ENCODE measurements around the gene PDE4A. TPM values are rescaled to one million over a fixed set of nuclear protein-coding genes. Genes with fewer than 3 reads are reported as not detected.
A peak's percentile ranks its signal among the peaks of the same experiment; 100 is the strongest.
"Not testable (repeated sequence)": the region's sequence is repeated elsewhere in the genome, so short reads cannot be mapped to it uniquely, and the experiment has no call there.

PDE4A gene
- total and polyA plus RNA-seq, 7 donors = 4.1 to 29.0 (median 14.4) TPM

DNA sequence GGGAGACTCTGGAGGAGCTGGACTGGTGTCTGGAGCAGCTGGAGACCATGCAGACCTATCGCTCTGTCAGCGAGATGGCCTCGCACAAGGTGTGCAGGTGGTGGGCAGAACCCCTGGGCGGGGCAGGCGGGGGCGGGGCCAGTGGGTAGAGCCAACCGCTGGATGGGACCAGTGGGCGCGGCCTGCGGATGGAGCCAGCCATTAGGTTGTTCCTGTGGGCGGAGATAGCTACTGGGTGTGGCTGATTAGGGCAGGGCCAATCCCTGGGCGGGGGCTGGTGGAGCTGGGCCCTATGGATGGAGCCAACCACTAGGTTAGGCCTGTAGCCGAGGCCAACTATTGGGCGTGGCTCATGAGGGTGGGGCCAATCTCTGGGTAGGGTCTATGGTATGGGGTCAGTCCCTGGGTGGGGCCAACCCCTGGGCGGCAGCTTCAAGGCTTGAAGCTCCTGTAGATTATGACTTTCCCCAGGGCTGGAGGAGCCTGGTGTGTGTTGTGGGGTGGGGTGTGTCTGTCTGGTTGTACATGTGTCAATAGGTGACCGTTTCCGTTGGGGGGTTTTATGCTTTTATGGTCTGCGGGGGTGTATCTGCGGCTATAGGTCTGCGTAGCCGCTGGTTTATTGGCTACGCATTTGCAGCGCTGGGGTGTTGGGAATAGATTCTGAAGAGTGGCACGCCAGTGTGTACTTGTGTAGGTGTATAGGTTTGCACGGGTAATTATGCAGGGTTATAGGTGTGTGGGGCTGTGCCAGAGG is 30.7 kb downstream of the PDE4A start:
- WGBS, 3 donors = 77 to 87% (median 83%) methylated on average over 24 to 25 of the region's 25 CpGs
- peak in 2 of 4 donors; percentile 26 to 35 for ATAC-seq
- intact Hi-C loops (cut with DNase I) = no loop called here
- Histone ChIP-seq H3K4me3 (no peak overlapping the region), H3K27me3 (ENCODE audit: insufficient read depth in 3 of 3, low read length in 2 of 3) (no peaks in the 10 kb centered on the region), H3K4me1 (no peaks in the 10 kb centered on the region), H3K27ac (no peak overlapping the region), H3K9me3 (no peaks in the 10 kb centered on the region), H3K36me3 (ENCODE audit: insufficient read depth in 1 of 2, low read depth in 1 of 2) (peaks cover 0 to 59% of the 10 kb centered on the region in 2 donors)
- no peak for DNase-seq
- TF ChIP-seq, protein P1, sequence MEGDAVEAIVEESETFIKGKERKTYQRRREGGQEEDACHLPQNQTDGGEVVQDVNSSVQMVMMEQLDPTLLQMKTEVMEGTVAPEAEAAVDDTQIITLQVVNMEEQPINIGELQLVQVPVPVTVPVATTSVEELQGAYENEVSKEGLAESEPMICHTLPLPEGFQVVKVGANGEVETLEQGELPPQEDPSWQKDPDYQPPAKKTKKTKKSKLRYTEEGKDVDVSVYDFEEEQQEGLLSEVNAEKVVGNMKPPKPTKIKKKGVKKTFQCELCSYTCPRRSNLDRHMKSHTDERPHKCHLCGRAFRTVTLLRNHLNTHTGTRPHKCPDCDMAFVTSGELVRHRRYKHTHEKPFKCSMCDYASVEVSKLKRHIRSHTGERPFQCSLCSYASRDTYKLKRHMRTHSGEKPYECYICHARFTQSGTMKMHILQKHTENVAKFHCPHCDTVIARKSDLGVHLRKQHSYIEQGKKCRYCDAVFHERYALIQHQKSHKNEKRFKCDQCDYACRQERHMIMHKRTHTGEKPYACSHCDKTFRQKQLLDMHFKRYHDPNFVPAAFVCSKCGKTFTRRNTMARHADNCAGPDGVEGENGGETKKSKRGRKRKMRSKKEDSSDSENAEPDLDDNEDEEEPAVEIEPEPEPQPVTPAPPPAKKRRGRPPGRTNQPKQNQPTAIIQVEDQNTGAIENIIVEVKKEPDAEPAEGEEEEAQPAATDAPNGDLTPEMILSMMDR (IDR thresholded peaks at IDR 0.05) = no peak

DNA sequence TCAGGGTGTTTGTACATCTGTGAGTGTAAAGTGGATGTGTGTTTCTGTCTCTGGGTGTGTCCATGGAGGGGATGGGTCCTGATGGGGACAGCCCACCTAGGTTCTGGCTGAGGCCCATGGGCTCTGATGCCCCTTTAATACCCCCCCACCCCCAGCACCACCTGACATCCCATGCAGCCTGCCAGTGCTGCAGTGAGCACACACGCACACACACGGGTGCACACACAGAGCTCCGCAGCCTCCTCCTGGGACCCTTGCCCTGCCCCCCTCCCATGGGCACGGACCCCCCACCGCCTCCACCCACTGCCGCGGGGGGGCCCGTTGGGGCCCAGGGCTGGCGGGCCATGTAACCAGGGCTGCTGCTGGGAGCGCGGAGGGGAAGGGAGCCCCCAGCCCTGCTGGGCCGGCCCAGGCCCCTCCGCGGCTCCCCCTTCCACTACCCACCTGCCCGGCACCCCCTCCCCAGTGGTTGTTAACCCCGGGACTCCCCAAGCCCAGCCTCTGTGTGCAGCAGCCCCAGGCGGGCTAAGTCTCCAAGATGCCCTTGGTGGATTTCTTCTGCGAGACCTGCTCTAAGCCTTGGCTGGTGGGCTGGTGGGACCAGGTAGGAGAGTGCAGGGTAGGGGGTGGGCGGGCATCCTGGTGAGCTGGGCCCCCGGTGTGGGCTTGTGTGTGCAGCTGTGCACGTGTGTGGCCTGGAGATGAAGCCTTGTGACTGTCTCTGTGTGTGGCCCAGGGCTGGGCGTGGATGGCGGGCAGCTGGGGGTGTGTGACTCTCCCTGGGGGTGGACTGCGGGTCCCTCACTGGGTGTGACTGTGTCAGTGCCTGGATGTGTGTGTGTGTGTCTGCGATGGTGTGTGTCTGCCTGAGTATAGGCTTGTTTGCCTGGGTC is 32.6 kb downstream of the PDE4A start:
- intact Hi-C loops (cut with DNase I) = no loop called here
- DNase-seq (no peak), ATAC-seq (no peak)
- no peaks in the 10 kb centered on the region for H3K4me1 ChIP-seq
- WGBS, 3 donors = 55 to 59% (median 56%) methylated on average over 22 to 25 of the region's 25 CpGs
- no peak overlapping the region for H3K4me3 ChIP-seq
- TF ChIP-seq, protein P1 (IDR thresholded peaks at IDR 0.05) = no peak
- H3K9me3 ChIP-seq = no peaks in the 10 kb centered on the region
- H3K36me3 ChIP-seq (ENCODE audit: insufficient read depth in 1 of 2, low read depth in 1 of 2) = peaks cover 0 to 56% of the 10 kb centered on the region in 2 donors
- no peak overlapping the region for H3K27ac ChIP-seq
- no peaks in the 10 kb centered on the region for H3K27me3 ChIP-seq (ENCODE audit: insufficient read depth in 3 of 3, low read length in 2 of 3)

DNA sequence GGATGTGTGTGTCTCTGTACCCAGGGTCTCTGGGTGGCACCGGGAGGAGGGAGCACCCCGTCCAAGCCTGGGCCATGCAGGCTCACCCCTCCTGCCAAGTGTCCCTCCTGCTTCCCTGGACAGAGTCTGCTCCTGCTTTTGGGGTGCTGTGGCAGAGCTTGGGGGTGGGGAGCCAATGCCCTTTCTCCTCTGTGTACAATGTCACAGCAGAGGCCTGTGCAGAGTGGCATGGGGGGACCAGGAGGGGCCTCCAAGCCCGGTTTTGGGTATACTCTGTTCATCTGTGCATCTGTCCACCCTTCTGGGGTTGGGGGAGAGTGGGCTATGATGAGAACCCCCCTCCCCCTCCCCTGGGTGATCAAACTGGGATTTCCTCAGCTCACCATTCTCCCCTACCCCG is 33.5 kb downstream of the PDE4A start:
- ATAC-seq = no peak
- Histone ChIP-seq H3K4me1 (no peaks in the 10 kb centered on the region), H3K36me3 (ENCODE audit: insufficient read depth in 1 of 2, low read depth in 1 of 2) (peaks cover 0 to 56% of the 10 kb centered on the region in 2 donors), H3K4me3 (no peak overlapping the region), H3K9me3 (no peaks in the 10 kb centered on the region), H3K27me3 (ENCODE audit: insufficient read depth in 3 of 3, low read length in 2 of 3) (no peaks in the 10 kb centered on the region), H3K27ac (no peak overlapping the region)
- DNase-seq = no peak
- 62 to 71% (median 69%) methylated on average over 4 of the region's 4 CpGs for WGBS, 3 donors
- intact Hi-C loops (cut with DNase I) = no loop called here
- TF ChIP-seq, protein P1 (IDR thresholded peaks at IDR 0.05) = no peak

DNA sequence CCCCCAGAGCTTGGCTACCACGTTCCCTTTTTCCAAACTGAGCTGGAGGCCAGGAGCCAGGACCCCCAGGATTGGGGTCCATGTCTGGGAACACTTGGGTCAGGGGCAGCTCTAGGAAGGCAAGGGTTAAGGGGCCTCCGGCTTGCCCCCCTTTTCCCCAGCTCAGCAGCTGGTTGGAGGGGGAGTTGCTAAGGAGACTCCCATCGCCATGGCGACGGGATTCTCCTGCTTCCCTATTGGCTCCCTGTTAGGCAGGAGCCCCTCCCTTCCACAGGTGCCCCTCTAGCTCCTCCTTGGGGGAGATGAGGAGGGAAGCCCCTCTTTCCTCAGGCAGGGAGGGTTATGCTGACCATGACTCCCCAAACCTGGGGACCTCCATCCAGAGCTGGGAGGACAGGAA is 33.9 kb downstream of the PDE4A start:
- H3K9me3 ChIP-seq = no peaks in the 10 kb centered on the region
- WGBS, 3 donors = 47 to 59% (median 54%) methylated on average over 5 of the region's 5 CpGs
- no peaks in the 10 kb centered on the region for H3K4me1 ChIP-seq
- no peak for DNase-seq
- no peak for ATAC-seq
- H3K27me3 ChIP-seq (ENCODE audit: insufficient read depth in 3 of 3, low read length in 2 of 3) = no peaks in the 10 kb centered on the region
- peaks cover 0 to 56% of the 10 kb centered on the region in 2 donors for H3K36me3 ChIP-seq (ENCODE audit: insufficient read depth in 1 of 2, low read depth in 1 of 2)
- H3K27ac ChIP-seq = no peak overlapping the region
- TF ChIP-seq, protein P1 (IDR thresholded peaks at IDR 0.05) = no peak
- H3K4me3 ChIP-seq = no peak overlapping the region
- intact Hi-C loops (cut with DNase I) = no loop called here

DNA sequence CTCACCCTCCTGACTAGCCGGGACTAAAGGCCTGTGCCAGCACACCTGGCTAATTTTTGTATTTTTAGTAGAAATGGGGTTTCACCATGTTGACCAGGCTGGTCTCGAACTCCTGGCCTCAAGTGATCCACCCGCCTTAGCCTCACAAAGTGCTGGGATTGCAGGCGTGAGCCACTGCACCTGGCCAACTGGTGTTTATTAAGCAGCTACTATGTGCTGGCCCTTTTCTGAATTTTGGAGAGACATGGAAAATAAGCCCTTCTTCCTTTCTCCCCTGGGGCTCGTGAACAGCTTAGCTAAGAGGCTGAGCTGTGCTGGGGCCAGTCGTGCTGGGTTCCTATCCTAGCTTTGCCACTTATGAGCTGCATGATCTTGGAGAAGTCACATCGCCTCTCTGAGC is 38.4 kb downstream of the PDE4A start:
- ATAC-seq = not testable (repeated sequence)

More for the DNA sequence above, 38.4 kb downstream of the PDE4A start:
- intact Hi-C loops (cut with DNase I); H3K27me3 ChIP-seq (ENCODE audit: insufficient read depth in 3 of 3, low read length in 2 of 3); H3K4me1 ChIP-seq; H3K9me3 ChIP-seq; H3K4me3 ChIP-seq; H3K27ac ChIP-seq; DNase-seq: not testable (repeated sequence)
- WGBS, 3 donors = 88 to 94% (median 90%) methylated on average over 7 of the region's 7 CpGs
- H3K36me3 ChIP-seq (ENCODE audit: insufficient read depth in 1 of 2, low read depth in 1 of 2) = peaks cover 0 to 56% of the 10 kb centered on the region in 2 donors

Measured in psoas muscle (tissue), 8 donors.